Epidermal melanocyte (primary cell): ENCODE results near the gene UNK.
A peak's percentile ranks its signal among the peaks of the same experiment; 100 is the strongest.

Experiments
- DNase-seq: peaks from one replicate; pipeline ENCODE4 v3.0.0; 2011; ENCODE audit warnings: low spot score; ENCODE audit not compliant: insufficient read length

The UNK gene

DNA sequence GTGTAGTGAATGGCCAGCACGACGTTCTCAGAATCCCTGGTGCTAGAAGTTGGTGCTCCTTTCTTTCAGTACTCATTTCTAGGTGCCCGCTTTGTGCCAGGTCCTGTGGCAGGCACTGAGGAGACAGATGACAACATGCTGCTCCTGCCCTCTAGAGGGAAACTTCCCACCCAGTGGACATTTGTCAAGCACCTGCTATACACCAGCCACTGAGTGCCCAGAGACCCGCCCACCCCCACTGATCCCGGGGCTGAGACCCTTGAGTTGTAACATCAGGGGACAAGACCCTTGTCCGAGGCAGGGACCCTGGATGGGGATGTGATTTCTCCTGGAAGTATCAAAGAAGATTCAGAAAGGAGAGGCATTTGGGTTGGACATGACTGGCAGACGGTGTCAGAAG is 34.5 kb downstream of the UNK start:
- peak; percentile 10 for DNase-seq

- DNase-seq = peak; percentile 11
Measured at GRCh38 chr17:75819678-75820077, 35.1 kb downstream of the UNK start.

GRCh38 chr17:75820094-75821080 is 35.8 kb downstream of the UNK start:
- DNase-seq = peak; percentile 15

DNA sequence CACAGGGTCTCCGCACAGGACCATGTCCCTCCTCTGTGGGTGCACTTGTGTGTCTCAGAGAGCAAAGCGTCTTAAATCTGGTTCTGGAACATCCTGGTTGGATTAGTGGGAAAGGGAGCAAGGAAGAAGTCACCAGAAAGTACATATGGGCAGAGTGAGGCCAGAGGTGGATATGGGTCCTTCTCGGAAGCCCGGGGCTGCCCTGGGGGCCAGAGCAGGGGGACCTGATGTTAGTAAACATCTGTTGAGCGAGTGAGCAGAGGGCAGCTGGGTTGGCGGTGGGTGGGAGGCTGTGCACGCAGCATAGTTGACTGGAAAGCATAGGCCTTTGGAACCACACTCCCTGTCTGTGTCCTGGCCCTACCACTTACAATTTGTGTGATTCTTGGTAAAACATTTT is 36.9 kb downstream of the UNK start:
- no peak for DNase-seq

- DNase-seq = peak; percentile 14
Measured at GRCh38 chr17:75822119-75822799, 37.7 kb downstream of the UNK start.

- DNase-seq = no peak
Measured at GRCh38 chr17:75822800-75823166, 38.2 kb downstream of the UNK start.

DNA sequence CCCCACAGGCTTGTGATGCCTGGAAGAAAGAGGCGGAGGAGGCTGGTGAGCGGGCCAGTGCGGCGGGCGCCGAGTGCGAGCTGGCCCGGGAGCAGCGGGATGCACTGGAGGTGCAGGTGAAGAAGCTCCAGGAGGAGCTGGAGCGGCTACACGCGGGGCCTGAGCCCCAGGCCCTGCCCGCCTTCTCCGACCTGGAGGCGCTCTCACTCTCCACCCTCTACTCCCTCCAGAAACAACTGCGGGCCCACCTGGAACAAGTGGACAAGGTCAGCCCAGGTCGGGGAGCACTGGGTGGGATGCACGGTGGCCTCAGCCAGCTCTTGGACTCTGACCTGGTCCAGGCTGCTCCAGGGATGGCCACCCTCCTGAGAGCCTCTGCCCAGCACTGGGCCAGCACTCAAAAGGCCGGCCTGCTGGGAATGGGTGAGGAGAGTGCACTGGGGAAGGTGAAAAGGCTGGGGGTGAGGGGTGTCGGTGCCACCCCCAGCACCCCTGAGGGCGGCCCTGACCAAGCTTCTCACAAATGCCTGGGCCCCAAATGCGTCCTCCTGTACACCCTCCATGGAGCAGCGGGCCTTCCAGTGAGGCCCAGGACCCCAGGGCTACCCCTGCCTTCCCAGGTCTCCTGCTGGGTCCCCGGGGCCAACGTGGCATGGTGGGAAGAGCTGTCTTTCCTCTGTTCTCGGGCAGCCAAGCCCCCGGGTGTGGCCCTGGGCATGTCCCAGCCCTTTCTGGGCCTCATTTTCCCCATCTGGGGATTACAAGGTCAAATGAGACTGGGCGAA is 38.8 kb downstream of the UNK start:
- peak; percentile 4 for DNase-seq

DNA sequence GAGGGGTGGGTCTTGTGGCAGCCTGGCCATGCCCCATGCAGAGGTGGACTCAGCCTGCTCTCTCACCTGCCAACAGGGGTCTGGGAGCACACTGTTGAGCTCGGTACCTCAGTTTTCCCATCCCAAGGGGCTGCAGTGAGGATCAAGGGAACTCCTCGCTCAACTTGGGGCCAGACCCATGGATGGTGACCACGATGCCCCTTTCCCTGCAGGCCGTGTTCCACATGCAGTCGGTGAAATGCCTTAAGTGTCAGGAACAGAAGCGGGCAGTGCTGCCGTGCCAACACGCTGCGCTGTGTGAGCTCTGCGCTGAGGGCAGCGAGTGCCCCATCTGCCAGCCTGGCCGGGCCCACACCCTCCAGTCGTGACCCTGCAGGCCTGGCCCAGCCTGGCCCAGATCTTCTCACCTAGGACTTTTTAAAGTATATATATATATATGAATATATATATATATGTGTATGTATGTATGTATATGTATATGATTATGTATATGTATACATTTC is 39.5 kb downstream of the UNK start:
- peak; percentile 15 for DNase-seq

- DNase-seq = peak; percentile 13
Measured at GRCh38 chr17:75824666-75825065, 40.1 kb downstream of the UNK start.

DNA sequence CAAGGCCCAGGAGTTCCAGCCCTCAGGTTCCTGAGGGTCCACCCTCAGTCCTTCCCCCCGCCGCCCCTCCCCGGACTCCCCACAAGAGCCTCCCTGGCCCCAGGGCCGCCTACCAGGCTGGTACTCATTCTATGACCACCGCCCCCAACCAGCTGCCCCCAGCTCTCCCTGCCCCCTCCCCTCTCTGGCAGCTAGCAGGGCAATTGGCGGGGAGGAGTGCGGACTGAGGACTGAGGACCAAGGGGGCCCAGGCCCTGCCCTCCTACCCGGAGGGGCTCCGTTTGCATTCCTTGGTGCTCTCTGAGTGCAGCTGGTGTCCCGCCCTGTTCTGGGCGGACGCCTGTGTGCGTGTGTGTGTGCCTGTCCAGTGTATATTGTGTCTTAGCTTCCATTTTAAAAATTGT is 40.5 kb downstream of the UNK start:
- DNase-seq = peak; percentile 12

DNA sequence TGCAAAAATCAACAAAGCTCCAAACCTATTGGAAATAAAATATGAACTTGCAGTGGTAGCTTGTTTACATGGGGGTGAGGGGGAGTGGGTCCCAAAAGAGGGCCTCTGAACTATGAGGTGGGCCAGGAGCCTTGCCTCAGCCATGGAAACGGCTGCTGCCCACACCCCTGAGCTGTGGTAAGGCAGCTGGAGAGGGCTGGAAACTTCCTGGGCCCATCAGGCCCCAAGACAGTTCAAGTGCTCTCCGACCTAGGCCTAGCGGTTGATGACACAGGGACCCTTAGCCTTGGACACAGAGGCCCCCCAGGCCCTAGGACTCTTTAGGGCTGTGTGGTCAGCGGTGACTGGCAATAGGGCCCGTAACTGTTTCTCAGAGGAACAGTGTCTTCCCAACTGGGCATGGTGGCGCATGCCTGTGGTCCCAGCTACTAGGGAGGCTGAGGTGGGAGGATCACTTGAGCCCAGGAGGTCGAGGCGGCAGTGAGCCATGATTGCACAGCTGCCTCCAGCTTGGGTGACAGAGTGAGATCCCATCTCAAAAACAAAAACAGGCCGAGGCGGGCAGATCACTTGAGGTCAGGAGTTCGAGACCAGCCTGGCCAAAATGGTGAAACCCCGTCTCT is 41.3 kb downstream of the UNK start:
- peak; percentile 13 for DNase-seq

DNA sequence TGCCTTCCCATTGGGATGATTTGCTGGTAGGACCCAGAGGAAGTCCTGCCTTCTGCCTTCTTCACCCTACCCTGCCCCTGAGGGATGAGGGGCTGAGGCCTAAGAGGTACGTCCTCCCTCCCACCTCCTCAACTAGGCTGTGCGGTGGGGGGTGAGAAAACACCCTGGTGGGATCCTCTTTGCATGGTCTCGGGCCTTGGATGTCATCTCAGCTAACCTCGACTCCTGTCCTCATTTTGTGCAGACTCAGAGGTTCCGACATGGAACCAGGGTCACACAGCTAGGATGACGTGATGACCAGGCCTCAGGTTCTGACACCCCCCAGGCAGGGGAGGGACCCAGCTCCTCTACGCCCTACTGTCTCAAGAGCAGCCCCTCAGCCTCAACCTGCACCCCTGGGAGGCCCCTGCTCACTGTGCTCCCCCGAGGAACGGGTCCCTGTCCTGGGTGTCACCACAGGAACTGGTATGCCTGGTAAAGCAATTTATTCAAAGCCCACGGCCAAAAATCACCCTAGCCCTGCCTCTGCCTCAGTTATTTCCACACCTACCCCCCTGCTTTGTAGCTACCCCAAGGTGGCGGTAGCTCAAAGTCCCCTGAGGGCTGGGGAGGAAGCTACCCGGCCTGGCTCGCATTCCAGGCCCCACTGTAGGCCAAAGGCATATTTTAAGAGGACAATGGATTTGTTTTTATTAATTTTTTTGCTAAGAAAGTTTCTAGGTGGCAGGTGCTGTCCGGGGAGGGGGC is 42.1 kb downstream of the UNK start:
- peak; percentile 18 for DNase-seq

DNA sequence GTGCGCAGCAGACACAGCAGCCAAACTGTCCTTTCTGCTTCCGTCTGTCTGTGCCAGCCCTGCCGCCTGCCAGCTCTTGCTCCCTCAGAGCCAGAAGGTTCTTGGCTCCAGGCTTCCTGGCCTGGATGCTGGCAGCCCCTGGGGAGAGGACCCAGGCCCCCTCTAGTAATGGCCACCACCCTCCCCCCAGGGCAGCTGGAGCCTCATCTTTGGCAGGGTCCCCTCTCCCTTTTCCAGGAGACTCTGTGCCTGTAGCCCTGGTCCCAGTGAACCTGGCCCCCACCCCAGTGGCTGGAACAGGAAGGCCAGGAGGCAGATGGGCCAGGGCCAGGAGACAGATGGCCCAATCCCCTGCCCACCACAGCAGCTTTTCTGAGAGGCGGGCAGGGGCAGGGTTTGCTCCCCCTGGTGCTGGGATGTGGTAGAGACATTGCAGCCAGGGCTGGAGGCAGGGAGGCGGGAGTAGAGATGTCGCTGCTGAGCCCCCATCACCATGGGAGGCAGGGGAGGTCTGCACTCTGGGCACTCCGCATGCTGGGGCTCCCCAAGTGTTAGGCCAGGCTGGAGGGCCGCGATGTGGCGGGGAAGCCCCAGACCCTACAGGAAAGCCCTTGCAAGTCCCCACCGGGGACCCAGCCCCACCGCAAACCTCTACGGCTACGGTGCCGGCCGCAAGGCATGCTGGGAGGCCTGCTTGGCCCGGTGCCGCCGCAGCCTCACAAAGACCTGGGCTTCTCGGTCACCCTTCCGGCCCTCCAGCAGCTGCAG is 42.9 kb downstream of the UNK start:
- peak; percentile 96 for DNase-seq

- DNase-seq = no peak
Measured at GRCh38 chr17:75828076-75828400, 43.4 kb downstream of the UNK start.

DNA sequence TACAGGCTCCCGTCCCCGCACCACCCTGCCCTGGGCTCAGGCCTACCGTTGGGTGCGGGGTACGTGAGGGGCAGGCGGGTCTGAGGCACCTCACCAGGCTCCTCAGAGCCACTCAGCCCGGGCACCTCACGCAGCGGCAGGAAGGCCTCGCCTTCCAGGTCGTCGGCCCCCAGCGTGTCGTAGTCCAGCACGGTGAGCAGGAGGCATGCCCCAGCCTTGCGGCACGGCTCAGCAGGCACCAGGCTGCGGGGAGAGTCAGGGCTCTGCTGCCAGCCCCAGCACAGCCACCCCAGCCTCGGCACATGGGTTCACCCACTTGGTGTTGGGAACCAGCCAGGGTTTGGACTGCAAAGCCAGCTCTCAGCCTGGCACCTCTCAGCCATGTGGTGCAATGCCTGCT is 44.1 kb downstream of the UNK start:
- DNase-seq = no peak

GRCh38 chr17:75829747-75830146 is 45.1 kb downstream of the UNK start:
- no peak for DNase-seq

GRCh38 chr17:75830164-75831031 is 45.8 kb downstream of the UNK start:
- no peak for DNase-seq

- no peak for DNase-seq
Measured at GRCh38 chr17:75831032-75831571, 46.5 kb downstream of the UNK start.
